Measurements from ENCODE around the gene WSCD2.
"Not testable (repeated sequence)": the region's sequence is repeated elsewhere in the genome, so short reads cannot be mapped to it uniquely, and the experiment has no call there.

WSCD2 gene

DNA sequence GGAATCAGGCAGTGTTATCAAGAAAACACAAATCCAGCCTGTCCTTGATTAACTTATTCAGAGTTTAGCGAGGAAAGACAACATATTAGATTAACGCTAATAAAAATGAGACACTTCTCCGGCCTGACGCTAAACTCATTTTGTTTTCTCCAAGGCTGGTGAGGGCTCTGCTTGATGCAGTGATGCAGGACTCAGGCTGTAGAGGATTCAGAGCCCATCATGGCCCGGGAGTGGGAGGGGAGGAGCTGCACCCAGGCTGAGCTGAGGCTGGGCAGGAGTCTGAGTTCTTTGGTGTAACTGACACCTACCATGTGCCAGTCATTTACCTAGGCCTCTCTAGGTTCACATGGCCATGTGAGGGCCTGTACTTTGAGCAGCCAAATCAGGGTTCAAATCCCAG is 70.0 kb downstream of the WSCD2 start:
- no peak for DNase-seq

- no peak for DNase-seq
Observed at GRCh38 chr12:108201808-108202207, 72.7 kb downstream of the WSCD2 start.

- no peak for DNase-seq
Observed at GRCh38 chr12:108204117-108204987, 75.3 kb downstream of the WSCD2 start.

DNA sequence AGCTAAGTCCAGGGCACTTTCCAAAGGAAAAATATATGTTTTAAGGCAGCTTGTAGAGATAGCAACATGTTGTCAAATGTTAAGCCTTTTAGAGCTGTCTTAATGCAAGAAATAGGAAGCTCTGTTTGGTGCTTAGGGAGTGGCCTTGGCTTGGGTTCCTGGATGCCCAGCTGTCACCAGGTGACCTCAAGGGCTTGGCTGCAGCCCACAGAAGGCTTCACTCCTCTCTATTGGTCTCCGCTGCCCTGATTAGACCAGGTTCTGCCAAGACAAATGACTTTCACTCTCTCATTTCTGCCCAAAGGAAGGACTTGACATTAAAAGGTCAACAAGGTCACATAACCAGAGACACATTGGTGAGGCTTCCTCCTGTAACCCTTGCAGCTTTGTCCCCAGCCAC is 76.8 kb downstream of the WSCD2 start:
- no peak for DNase-seq

DNA sequence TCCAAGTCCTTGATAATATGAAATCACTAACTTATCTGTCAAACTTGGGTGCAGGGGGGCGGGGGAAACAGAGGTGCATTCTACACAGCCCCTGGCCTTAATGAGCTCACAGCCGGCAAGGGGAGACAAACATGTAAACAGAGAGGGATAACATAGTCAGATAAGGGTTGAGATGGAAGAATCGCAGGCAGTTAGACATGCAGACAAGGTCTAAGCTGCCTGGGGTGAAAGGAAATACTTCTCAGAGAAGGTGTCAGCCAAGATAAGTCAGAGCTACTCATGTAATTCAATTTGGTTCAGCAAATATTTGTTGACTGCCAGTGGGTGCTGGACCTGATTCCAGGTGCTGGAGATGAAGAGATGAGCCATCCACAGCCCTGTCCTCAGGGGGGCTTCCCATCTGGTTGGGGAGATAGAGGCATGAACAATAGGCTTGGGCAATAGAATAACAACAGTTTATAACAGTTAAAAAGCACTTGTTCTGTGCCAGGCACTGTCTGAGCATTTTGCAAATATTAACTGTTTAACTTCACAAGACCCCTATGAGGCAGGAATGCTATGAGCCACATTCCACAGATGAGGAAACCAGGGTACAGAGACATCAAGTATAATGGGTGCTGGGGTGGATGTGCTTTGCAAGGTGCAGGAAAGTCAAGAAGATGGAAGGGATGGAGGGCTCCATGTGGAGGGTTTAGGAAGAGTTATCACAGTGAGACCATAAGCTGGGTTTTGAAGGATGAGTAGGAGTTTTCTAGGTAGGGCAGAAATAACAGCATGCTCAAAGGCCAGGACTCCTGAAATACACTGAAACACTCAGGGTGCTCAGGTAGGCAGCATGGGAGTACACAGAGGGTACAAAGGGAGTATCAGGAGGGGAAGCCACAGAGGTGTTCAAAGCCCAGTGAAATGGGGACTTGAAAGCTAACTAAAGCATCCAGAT is 79.0 kb downstream of the WSCD2 start:
- DNase-seq: no peak

- no peak for DNase-seq
Observed at GRCh38 chr12:108210001-108210400, 80.9 kb downstream of the WSCD2 start.

- no peak for DNase-seq
Observed at GRCh38 chr12:108211157-108211556, 82.1 kb downstream of the WSCD2 start.

DNA sequence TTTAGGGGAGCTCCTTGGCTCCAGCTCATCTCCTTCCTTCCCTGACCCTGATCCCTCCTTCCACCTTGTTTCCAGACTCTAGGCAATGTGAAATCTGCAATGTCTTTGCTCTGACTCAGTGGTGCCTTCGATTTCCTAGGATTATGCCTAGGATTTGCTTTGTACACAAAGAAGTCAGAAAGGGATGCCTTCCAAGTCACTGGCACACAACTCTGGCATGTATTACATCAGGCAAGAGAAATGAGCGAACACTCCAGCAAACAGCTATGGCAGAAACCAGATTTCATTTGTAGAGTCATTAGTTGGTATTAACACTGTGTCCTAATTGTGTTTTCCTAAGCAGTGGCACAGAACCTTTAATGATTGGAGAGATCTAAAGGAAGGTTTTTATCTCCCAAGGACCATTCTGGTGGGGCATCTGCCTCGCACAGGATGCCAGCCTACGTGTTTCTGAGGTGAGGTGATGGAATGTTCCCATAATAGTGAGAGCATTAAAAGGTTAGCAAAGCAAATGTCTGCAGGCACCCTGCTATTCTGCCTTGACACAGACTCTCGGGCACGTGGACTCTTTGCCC is 84.9 kb downstream of the WSCD2 start:
- no peak for DNase-seq

DNA sequence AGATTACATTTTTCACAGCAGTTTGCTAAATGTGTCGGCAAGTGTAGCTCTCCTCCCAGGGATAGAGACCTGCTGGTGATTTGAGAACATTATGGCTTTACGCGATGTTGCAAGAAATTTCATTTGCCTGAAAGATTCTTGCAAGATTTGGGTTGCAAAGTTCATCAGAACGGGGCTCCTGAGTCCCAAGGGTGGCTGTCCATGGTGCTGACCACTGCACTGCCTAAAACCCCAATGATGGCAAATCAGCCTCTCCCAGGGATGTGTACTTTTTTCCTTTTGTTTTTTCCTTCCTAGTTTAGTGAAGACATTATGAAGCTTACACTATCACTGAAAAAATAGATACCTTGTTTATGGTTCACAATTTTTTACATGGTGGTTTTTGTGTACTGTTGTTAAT is 85.4 kb downstream of the WSCD2 start:
- DNase-seq: no peak

DNA sequence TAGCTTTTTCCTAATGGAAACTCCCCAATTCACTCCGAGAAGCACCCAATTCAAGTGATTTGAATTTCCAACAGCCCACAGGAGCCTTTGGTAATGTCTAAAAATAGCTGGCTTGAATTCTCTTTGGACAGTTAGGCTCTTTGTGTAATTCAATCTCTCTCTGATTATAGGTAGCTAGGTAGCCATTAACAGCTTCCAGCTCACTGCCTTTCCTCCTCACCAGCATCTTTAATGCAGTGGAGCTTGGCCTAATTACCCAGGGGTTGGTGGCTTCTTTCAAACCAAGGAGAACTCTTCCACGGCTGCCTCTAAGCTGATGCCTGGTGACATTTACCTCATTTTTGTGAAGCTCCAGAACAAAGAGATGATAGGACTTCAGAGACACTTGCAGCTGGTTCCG is 86.4 kb downstream of the WSCD2 start:
- DNase-seq: no peak

DNA sequence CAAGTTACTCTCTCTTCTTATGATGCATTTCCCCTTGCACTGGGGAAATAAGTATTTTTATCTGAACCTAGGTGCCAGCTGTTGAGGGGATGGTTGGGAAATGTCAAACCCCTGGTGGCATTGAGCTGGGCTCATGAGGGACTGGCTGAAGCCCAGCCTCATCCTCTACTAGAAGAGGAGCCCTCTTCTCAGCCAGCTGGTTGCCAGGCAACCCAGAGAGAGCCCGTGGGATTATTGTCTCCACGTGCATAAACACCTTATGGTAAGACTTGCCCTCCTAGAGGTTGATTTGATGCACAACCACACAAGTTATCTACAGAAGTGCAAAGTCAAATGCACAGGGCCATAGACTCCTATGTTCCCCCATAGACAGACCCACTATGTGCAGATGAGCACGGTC is 89.8 kb downstream of the WSCD2 start:
- no peak for DNase-seq

GRCh38 chr12:108225101-108225500 is 96.0 kb downstream of the WSCD2 start:
- not testable (repeated sequence) for DNase-seq

DNA sequence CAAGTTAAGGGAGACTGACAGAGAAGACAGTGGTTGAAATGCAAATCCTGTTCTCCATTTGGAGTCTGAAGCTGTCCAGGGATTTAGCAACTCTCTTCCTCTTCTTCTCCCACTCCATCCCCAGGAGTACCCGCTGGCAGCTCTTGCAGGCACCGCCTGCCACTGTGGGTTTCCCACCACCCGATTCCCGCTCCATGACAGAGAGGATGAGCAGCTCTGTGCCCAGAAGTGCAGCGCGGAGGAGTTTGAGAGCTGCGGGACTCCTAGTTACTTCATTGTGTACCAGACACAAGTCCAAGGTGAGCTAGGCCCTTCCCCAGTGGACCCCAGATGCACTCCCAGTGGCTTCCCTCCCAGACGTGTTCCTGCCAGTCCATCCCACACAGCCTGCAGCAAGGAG is 97.8 kb downstream of the WSCD2 start:
- no peak for DNase-seq

DNA sequence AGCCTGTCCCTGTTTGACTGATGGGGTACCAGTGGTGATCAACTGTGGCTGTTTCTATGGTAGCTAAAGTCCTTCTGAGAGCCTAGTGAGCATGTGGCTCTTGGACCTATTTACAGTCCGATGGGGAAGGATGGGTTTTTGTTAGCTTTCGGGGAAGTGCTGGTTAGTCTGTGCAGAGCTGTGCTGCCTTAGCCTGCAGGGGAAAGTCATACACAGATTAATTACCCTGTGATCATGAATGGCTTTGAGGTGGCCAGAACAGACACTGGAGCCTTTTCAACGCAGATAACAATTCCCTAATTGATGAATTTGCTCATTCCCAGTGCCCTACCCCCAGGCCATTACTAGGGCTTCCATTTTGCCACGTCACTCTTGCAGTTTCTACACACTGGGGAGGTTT is 99.7 kb downstream of the WSCD2 start:
- DNase-seq: no peak

- DNase-seq: no peak
Observed at GRCh38 chr12:108231109-108231905, 102.2 kb downstream of the WSCD2 start.

DNA sequence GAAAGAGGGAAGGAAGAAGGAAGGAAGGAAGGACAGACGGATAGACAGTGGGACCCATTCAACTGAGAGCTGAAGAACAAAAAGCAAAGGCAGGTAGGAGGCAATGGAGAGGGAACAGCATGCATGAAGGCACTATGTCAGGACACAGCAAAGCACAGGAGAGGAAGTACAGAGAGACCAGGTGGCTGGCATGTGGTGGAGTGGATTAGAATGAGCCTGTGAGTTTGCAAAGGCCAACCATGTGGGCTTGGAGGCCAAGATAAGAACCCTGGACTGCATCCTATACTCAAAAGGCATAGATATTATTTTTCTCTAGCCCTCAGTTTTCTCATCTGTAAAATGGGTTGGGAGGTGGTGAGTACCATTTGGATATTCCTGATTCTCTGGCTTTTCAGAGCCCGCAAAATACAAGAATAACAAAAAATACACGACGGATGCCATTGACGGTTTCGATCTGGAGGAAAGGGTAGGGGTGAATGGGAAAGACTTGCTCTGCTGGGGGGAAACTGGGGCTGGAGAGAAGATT is 102.9 kb downstream of the WSCD2 start:
- DNase-seq: no peak

GRCh38 chr12:108232565-108232964 is 103.5 kb downstream of the WSCD2 start:
- no peak for DNase-seq

DNA sequence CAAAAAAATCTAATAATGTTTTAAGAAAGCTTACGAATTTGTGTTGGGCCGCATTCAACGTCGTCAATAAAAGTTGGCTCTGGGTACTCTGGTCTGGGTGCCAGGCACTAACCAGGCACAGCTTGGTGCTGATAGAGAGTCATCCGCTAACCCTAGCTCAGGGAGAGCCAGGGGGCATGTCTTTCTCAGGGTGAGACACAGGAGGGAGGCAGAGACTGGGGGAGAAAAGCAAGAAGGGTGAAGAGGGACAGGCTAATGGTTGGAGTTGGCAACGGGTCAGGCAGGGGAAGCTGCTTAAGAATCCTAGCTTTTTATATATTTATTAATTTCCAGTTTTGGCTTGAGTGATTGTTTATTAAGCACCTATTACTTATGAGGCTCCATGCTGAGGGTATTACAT is 105.1 kb downstream of the WSCD2 start:
- no peak for DNase-seq

DNA sequence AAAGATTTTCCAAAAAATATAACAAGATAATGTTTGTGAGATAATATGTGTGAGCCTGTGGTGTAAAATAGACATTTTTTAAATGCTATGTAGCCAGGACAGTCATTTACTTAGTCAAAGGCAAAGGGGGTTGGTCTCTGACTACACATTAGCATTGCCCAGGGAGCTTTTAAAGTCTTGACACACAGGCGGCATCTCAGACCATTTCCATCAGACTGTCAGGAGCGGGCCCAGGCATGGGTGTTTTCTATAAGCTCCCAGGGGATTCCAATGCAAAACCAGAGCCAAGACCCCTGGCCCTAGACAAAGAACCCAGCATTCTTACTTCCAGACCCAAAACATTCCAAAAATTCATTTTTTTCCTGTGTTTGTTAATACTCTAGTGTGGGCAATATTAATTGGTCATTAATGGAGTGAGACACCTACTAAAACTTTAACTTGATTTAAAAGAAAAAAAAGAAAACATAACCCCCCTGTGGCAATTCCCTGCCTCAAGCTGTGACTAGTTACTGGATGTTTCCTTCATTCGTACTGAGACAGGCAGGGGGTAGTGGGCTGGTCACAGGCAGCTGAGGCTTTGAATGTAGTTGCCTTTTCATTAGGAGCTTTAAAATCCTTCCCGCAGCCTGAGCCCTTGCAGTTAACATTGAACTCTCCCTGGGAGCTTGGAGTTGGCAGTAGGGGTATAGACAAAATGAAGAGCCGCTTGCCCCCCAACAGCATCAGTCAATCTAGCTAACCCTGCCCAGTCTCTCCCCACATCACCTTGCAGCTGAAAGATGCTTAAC is 106.3 kb downstream of the WSCD2 start:
- no peak for DNase-seq

- no peak for DNase-seq
Observed at GRCh38 chr12:108235985-108236263, 106.8 kb downstream of the WSCD2 start.

GRCh38 chr12:108236366-108236765 is 107.3 kb downstream of the WSCD2 start:
- DNase-seq: no peak

DNA sequence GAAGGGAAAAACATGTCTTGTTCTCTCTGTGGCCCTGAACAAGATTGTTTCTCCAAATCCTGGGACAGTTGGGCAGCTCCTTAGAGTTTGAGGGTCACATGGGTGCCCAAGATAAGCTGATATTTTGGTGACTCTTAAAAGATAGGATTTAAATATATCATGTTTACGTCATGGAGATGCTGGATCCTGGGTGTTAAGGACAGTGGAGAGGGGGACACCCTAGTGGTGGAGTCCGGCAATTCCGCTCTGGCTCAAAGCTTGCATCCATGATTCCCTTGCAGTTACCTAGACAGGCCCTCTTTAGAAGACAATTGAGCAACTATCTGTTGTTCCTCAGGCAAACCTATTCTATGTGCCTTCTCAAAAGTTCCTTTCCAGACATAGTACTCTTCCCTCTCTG is 108.2 kb downstream of the WSCD2 start:
- no peak for DNase-seq

Measured in NCI-H774 (cell line).